GM18498 (cell line): ENCODE data around the gene NPM1.

Experiments used
- ATAC-seq: cut with Tn5 transposase; IDR thresholded peaks from one replicate; pipeline ENCODE4 v1.9.1; 2021; ENCODE audit warnings: mild to moderate bottlenecking, moderate library complexity; ENCODE audit not compliant: unreplicated experiment

The NPM1 gene

DNA sequence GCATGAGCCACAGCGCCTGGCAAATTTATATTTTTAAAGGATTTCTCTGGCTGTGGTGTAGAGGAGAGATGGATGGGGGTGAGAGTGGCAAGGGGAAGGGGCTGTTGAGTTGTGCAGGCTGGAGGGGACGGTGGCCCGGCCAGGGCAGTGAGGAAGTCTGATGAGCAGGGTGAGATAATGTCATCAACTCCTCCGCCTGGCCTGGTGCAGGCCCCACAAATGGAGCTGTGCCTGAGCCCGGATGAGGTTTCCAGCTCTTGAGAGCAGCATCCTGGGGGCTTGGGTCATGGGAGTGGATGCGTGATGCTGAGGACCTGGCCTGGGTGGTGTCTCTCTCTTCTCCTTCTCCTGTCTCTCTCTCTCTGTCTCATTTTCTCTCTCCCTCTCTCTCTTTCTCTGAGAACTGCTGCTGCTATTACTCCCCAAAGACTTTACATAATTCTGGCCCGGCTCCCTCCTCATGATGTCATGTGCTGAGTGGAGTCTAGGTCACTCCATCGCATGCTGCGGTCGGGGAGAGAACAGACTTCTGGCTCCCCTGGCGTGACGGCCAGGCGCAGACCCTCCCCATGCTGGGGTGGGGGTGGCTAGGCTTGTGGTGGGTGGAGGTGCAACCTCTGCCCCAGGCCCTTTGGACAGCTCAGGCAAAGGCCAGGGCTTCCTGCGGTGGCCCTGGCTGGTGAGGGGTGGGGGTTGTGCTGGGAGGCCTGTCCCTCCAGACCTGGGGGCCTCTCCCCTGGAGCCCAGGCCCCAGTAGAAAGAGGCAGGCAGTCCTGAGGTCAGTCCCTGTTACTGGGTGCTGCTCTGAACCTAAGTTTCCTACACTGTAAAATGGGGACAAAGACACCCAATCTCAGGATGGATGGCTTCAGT is 58.2 kb downstream of the NPM1 start:
- ATAC-seq = no peak

DNA sequence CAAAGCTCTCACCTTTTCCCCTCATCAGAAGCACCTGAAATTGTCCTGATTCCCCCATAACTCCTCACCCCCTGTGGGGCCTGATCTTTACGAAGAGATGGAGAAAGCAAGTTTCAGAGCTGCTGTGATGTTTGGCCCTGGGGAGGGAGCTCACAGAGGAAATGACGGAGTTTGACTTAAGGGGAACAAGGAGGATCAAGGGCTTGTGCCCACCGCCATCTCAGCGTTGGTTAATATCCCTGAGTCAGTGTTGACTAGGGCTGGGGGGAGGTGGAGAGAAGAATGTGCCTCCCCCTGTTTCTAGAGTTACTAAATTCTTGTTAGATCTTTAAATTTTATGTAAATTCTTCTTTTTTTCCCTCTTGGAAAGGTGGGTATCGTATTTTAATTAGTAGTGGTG is 59.6 kb downstream of the NPM1 start:
- no peak for ATAC-seq

DNA sequence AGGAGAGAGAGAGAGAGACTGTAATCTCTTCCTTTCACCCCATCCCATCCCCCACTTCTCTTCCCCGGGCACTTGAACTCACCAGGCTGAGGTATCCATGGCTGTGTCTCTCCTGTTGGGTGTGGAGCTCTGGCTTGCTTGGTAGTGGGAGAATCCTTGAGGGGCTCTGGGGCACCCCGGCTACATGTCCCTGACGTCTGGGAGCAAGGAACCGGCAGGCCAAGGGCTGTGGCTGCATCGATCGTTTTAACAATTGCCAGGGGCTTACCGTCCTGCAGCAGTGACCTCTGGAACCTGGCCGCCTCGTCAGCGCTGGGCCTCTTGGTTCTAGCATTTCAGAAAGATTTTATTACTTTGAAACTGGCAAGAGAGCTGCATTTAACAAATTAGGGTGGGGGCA is 61.8 kb downstream of the NPM1 start:
- no peak for ATAC-seq

DNA sequence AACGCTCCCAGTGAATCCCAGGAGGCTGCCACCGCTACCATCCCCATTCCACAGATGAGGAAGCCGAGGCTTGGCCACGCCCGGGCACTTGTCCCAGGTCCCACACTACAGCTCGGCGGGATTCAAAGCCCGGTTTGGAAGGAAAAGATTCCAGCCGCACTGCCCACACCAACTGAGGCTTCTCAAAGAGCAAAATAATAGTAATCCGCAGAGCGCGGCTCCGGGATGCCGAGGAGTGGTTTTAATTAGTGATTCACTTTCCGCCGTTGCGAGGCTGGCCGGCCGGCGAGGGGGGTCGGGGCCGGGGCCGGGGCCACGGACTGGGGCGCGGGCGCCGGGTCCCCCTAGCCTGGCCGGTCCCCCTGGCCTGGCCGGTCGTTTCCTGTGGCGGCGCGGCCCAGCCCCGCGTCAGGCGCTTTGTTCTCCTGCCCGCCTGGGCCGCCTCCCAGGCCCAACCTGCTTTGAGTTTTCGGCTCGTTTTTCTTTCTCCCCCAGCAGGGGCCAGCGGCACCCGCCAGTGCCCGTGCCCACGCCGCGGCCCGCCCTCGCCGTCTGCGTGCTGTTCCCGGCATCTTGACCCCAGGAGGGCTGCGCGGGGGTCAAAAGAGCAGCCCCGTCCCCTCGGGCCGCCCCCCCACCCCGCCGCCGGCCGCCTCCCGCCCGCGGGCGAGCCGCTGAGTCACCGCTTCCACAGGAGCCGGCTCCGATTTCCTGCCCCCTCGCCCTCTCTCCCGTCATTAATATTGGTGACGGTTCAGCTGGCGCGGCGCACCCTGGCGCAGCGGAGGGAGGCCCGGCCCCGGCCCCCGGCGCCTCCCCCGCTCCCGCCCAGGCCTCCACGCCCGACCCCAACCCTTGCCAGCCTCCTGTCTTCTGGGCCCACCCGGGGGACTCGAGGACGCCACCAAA is 63.0 kb downstream of the NPM1 start:
- no peak for ATAC-seq

DNA sequence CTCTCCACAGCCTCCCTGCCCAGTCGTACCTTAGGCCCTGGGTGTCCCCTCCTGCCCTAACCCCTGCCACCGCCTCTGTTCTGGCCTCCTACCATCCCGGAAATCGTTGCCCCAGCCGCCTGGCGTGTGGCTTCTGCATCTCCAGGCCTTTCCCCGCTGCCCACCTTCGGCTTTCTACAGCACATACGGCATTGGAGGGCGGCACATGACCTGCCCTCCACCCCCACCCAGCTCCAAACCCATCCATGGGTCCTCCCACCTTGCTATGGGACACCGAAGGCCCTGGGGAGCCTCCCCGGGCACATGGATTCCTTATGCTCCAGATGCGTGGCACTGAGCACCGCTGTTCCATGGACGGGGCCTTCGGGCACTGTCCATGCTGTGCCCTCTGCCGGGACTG is 63.8 kb downstream of the NPM1 start:
- ATAC-seq = no peak

DNA sequence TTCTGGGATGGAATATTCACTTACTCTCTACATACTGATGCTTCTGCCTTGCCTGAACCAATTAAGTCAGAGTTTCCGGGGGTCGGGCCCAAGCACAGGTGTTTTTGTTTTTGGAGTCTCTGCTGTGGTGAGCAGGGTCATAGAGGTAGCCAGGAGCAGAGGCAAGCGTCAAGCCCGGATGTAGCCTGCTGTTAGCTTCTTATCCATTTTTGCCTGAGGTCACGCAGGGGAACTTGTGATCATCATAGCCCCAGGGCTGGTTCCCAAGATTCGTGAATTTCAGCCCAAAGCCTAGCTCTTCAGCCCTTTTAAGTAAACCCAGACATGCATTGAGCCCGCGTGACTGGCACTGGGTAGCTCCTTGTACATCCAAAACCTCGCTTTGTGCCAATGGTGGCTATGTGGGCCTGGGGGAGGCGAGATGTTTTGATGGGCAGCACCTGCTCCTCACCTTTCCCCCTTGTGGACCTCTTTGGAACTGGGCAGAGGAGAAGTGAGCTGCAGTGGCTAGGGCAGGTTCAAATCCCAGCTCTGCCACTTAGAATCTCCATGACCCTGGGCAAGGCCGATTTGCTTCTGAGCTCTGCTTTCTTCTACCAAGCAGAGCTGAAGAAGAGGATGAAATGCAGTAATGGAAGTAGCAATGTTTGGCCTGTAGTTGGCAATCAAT is 65.5 kb downstream of the NPM1 start:
- no peak for ATAC-seq

DNA sequence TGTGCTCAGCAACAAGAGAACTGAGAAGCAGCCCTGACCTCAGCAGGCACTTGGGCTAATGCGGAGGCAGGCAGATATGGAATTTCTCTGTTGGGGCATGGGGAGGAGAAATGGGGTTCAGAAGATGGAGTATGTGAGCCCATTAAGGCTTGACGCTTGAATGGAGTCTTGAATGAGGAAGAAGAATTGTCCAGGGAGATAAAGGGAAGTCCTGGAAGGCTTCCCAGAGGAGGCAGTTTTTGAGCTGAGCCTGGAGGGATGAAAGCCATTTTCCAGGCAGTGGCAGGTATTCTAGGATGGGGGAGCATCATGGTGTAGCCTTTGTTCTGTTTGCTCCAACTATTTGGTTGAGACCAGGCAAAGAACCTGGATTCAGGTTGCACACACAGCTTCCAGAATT is 66.3 kb downstream of the NPM1 start:
- no peak for ATAC-seq

DNA sequence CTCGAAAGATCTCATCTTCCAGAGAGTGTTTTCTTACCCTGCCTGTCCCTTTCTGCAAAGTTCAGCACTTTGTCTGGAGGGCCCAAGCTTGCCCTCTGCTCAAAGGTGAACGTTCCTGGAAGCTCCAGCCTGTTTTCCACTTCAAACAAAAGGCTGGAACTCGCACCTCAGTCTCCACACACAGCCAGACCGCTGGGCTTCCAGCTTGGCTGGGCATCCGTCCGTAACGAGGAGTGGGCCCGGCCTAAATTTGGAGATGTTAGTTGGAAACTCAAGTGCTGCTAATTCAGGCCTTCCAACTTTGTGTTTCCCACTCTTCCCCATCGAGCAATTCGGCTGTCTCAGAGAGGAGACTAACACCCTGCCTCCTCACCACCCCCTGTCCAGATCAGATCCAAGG is 66.9 kb downstream of the NPM1 start:
- ATAC-seq = no peak

DNA sequence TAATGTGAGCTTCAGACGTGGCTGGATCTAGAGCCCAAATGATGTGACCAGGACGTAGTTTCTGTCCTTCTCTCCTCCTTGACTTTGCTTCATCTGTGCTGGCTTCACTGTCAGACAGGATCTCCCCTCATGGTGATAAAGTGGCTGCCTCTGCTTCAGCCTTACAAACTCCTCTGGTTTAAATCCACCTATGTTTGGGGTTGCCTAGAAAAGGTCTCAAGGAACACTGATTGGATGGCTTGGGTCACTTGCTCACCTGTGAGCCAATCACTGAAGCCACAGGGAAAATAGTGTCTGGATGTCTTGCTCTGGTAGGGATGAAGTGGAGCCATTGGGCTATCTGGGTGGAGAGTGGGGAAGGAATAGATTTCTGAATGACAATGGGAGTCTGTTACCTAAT is 67.9 kb downstream of the NPM1 start:
- ATAC-seq = no peak

DNA sequence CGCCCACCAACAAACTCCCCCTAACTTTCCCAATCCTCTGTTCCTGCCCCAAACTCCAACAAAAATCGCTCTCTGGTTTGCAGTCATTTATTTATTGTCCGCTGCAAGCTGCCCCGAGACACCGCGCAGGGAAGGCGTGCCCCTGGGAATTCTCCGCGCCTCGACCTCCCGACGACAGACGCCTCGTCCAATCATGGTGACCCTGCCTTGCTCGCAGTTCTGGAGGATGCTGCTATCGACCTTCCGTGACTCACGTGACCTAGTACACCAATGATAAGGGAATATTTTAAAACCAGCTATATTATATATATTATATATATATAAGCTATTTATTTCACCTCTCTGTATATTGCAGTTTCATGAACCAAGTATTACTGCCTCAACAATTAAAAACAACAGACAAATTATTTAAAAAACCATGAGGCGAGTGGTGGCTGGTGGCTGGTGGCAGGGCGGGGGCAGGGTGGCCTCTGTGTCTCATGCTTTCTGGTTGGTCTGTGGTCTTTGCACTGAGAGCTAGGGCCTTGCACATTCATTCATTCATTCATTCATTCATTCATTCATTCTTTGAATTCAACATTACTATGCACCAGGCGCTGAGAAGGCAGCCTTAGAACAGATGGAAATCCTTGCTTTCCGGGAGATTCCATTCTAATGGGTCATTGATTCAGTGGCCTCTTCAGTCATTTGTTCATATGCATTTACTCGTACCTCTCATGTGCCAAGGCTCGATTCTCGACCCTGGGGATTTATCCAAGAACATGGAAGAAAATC is 69.7 kb downstream of the NPM1 start:
- no peak for ATAC-seq

DNA sequence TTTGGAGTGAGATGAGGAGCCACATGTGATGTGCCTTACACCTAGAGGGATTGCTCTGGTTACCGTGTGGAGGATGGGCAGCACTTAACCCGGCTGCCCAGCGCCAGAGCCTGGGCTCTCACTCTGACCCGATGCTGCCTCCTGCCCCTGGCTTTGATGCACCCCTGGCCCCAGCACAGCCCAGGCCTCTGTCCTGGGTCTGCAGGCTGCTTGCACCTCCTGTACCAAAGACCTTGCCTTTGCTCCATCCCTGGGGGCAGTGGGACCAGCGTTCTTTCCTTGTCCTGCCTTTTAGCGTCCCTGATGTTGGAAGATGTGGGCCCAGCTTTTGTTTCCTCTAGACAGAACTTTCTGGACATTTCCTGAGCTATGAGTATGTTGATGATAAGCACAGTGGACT is 72.2 kb downstream of the NPM1 start:
- no peak for ATAC-seq
